PC-9 (cell line): Measurements from ENCODE around the gene VAMP4. TPM values are rescaled to one million over a fixed set of nuclear protein-coding genes. Genes with fewer than 3 reads are reported as not detected.

Experiments
- Bru-seq: library from RNA; stranded (reverse); fragments of 400-500 nt; gene quantifications from one replicate; lab custom pipeline; 2021; lab: Mats Ljungman, UMichigan
- BruChase-seq, 2 experiments: library from RNA; stranded (reverse); fragments of 400-500 nt; gene quantifications; one replicate each; lab custom pipeline; 2021; lab: Mats Ljungman, UMichigan
- BruUV-seq: library from RNA; stranded (reverse); fragments of 400-500 nt; replicated peaks from 2 replicates; lab custom pipeline; 2021; lab: Mats Ljungman, UMichigan
- CTCF ChIA-PET: fragments of 300-600 bp; sonication (Branson Sonifier 250); formaldehyde crosslinking; loops from one replicate; lab custom pipeline; 2022; ENCODE audit warnings: antibody characterized with exemption; lab: Charles Lee
- POLR2A ChIA-PET: fragments of 300-600 bp; sonication (Branson Sonifier 250); formaldehyde crosslinking; loops from one replicate; lab custom pipeline; 2022; ENCODE audit warnings: antibody characterized with exemption; ENCODE audit not compliant: unreplicated experiment; lab: Charles Lee
- DNase-seq, 2 experiments: peaks; one replicate each; pipeline versions ENCODE4 v3.0.0 to v3.0.0-alpha.2; 2015 to 2022; ENCODE audit warnings: mixed read lengths in 1 of 2
- H2AFZ ChIP-seq: fragments of 200-600 bp; sonication (generic); 2 replicates; pipeline ENCODE4 v1.8.1; 2017; ENCODE audit warnings: antibody characterized with exemption
- H3F3A ChIP-seq: fragments of 200-600 bp; sonication (generic); 2 replicates; pipeline ENCODE4 v1.8.1; 2017; ENCODE audit warnings: antibody characterized with exemption, mild to moderate bottlenecking, low read depth; ENCODE audit not compliant: insufficient read depth
- H3K27ac ChIP-seq: fragments of 200-600 bp; sonication (generic); 2 replicates; pipeline ENCODE4 v1.6.1; 2016; ENCODE audit warnings: mixed run types
- H3K27me3 ChIP-seq: fragments of 200-600 bp; sonication (generic); 2 replicates; pipeline ENCODE4 v1.6.1; 2016; ENCODE audit warnings: low read depth, mixed run types; ENCODE audit not compliant: insufficient read depth
- H3K36me3 ChIP-seq: fragments of 200-600 bp; sonication (generic); 2 replicates; pipeline ENCODE4 v1.6.1; 2016; ENCODE audit warnings: low read depth, mixed run types
- H3K4me1 ChIP-seq: fragments of 200-600 bp; sonication (generic); replicated peaks from 2 replicates; pipeline ENCODE4 v1.6.1; 2016; ENCODE audit warnings: mixed run types; ENCODE audit not compliant: insufficient read depth
- H3K4me2 ChIP-seq: fragments of 200-600 bp; sonication (generic); 2 replicates; pipeline ENCODE4 v1.6.1; 2017; ENCODE audit warnings: mixed run types
- H3K4me3 ChIP-seq: fragments of 200-600 bp; sonication (generic); 2 replicates; pipeline ENCODE4 v1.6.1; 2016; ENCODE audit warnings: mixed run types
- H3K79me2 ChIP-seq: fragments of 200-600 bp; sonication (generic); 2 replicates; pipeline ENCODE4 v1.6.1; 2017; ENCODE audit warnings: low read depth, mixed run types
- H3K9me2 ChIP-seq: fragments of 200-600 bp; sonication (generic); 2 replicates; pipeline ENCODE4 v1.8.1; 2017; ENCODE audit warnings: mild to moderate bottlenecking; ENCODE audit not compliant: insufficient read depth
- H3K9me3 ChIP-seq: fragments of 200-600 bp; sonication (generic); 2 replicates; pipeline ENCODE4 v1.8.1; 2016; ENCODE audit warnings: low read depth; ENCODE audit not compliant: insufficient read depth
- H4K20me1 ChIP-seq: fragments of 200-600 bp; sonication (generic); 2 replicates; pipeline ENCODE4 v1.8.1; 2017; ENCODE audit not compliant: insufficient read depth
- EZH2 ChIP-seq: fragments of 200-600 bp; sonication (generic); IDR thresholded peaks from 2 replicates; pipeline ENCODE4 v1.8.0; 2017; ENCODE audit warnings: antibody characterized with exemption, low read depth
- intact Hi-C: fragments of 100-400 bp; cut with micrococcal nuclease; formaldehyde crosslinking; loops from one replicate; pipeline ENCODE4 v1.10.0; 2022; ENCODE audit not compliant: unreplicated experiment
- long read RNA-seq: library from polyadenylated mRNA; stranded (forward); transcript quantifications from one replicate; pipeline ENCODE4 v2.0.0, GENCODE V29; 2022
- total RNA-seq: library from RNA; stranded (reverse); gene quantifications from 2 replicates; pipeline ENCODE4 v1.2.3, GENCODE V29; 2021
- TF ChIP-seq, protein P1 (sequence below): fragments of 200-600 bp; sonication (generic); conservative IDR thresholded peaks from 2 replicates; pipeline ENCODE4 v1.6.1; 2017; ENCODE audit warnings: mixed run types, antibody characterized with exemption, mild to moderate bottlenecking, moderate library complexity

Gene VAMP4, protein sequence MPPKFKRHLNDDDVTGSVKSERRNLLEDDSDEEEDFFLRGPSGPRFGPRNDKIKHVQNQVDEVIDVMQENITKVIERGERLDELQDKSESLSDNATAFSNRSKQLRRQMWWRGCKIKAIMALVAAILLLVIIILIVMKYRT
- total RNA-seq (5.2 and 9.8 TPM in 2 replicates), Bru-seq, nascent RNA (percentile 55 among the genes with signal in this experiment), BruChase-seq, experiment 1, labeled RNA remaining after a 2-hour chase (percentile 51 among the genes with signal in this experiment), BruChase-seq, experiment 2, labeled RNA remaining after a 6-hour chase (percentile 47 among the genes with signal in this experiment)
- long read RNA-seq, full-length matches to known transcripts = 22 of 27 reads
- long read RNA-seq, partial matches to known transcripts = 1 of 27 reads
- long read RNA-seq, other reads (novel, unspliced or antisense) = 4 of 27 reads

GRCh38 chr1:171741872-171742576, at the start of gene VAMP4:
Gene VAMP4 (minus strand): TSS chr1:171742065. CDS start chr1:171738414, 3,651 bp downstream.
- Histone ChIP-seq H3F3A (peaks cover 22% of the 10 kb centered on the region), H3K27ac (peak within 1 kb of the TSS; percentile 88), H3K9me2 (0 out of 2 replicates have a peak, but pooled peaks cover 3% of the 10 kb centered on the region), H4K20me1 (no peaks in the 10 kb centered on the region), H3K36me3 (no peaks in the 10 kb centered on the region), H3K4me3 (peak within 1 kb of the TSS; percentile 88), H3K4me2 (peak within 1 kb of the TSS; percentile 92), H3K9me3 (no peaks in the 10 kb centered on the region), H2AFZ (peak within 1 kb of the TSS; percentile 100), H3K4me1 (peaks cover 29% of the 10 kb centered on the region), H3K27me3 (no peaks in the 10 kb centered on the region), H3K79me2 (peaks cover 13% of the 10 kb centered on the region; the same call in 1 of the 2 replicates)
- peak; percentile 70 to 78 for DNase-seq
- CTCF ChIA-PET = interaction anchor here (0.6 to 1.3 kb wide), 3 partner anchors 26 to 245 kb away, joined by 3 to 13 read pairs (median 4); no protein-coding TSS in a partner anchor
- POLR2A ChIA-PET = no interaction called here
- no peak for TF ChIP-seq EZH2
- TSS peak; percentile 79 for BruUV-seq
- intact Hi-C loops = loop anchor here (1.0 kb wide), 2 partner anchors 39 to 97 kb away; partner anchors contain the start of gene METTL13

- Histone ChIP-seq H3K4me2 (no peak overlapping the region), H3F3A (no peaks in the 10 kb centered on the region), H3K4me3 (no peak overlapping the region), H3K36me3 (peaks cover 58% of the 10 kb centered on the region), H3K27me3 (no peaks in the 10 kb centered on the region), H3K27ac (no peak overlapping the region), H2AFZ (no peak overlapping the region), H3K9me2 (no peaks in the 10 kb centered on the region), H3K4me1 (no peaks in the 10 kb centered on the region), H4K20me1 (0 out of 2 replicates have a peak, but pooled peaks cover 8% of the 10 kb centered on the region), H3K9me3 (no peaks in the 10 kb centered on the region), H3K79me2 (peaks cover 7% of the 10 kb centered on the region; the same call in 1 of the 2 replicates)
- POLR2A ChIA-PET = no interaction called here
- BruUV-seq = no TSS peak
- TF ChIP-seq, protein P1, sequence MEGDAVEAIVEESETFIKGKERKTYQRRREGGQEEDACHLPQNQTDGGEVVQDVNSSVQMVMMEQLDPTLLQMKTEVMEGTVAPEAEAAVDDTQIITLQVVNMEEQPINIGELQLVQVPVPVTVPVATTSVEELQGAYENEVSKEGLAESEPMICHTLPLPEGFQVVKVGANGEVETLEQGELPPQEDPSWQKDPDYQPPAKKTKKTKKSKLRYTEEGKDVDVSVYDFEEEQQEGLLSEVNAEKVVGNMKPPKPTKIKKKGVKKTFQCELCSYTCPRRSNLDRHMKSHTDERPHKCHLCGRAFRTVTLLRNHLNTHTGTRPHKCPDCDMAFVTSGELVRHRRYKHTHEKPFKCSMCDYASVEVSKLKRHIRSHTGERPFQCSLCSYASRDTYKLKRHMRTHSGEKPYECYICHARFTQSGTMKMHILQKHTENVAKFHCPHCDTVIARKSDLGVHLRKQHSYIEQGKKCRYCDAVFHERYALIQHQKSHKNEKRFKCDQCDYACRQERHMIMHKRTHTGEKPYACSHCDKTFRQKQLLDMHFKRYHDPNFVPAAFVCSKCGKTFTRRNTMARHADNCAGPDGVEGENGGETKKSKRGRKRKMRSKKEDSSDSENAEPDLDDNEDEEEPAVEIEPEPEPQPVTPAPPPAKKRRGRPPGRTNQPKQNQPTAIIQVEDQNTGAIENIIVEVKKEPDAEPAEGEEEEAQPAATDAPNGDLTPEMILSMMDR = no peak
- TF ChIP-seq EZH2 = no peak
- intact Hi-C loops = no loop called here
- CTCF ChIA-PET = interaction anchor here (0.7 kb wide), 1 partner anchor 145 kb away, joined by 3 read pairs; no protein-coding TSS in a partner anchor
- DNase-seq = no peak
These were observed 48.5 kb upstream of the VAMP4 start for GRCh38 chr1:171790318-171790717.

DNA sequence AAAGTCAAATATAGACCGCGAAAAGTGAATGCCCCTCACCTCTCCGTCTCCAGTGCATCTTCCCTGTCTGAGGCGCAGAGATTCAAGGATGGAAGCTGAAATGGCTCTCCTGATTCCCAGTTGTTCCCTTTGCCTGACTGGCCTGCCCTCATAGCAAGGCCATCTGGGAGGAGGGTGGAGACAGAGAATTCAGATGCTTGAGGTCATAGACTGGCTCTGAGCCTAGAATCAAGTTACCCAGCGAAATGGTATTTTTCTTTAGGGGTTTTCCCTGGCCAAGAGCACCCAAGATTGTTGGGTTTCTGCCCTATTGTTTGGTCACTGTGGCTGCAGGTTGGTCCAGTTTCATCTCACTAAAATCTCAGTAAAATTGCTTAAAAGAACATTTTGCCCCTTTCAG, 46.8 kb upstream of the VAMP4 start:
- no peak overlapping the region for H2AFZ ChIP-seq
- peaks cover 24% of the 10 kb centered on the region for H3K79me2 ChIP-seq
- no peak overlapping the region for H3K27ac ChIP-seq
- TF ChIP-seq, protein P1 = no peak
- TF ChIP-seq EZH2 = no peak
- no peaks in the 10 kb centered on the region for H3K9me3 ChIP-seq
- no peak overlapping the region for H3K4me2 ChIP-seq
- intact Hi-C loops = no loop called here
- no peak overlapping the region for H3K4me3 ChIP-seq
- H3K4me1 ChIP-seq = no peaks in the 10 kb centered on the region
- CTCF ChIA-PET = no interaction called here
- no peaks in the 10 kb centered on the region for H3K27me3 ChIP-seq
- DNase-seq = no peak
- no peaks in the 10 kb centered on the region for H3F3A ChIP-seq
- peaks cover 12% of the 10 kb centered on the region; the same call in 1 of the 2 replicates for H4K20me1 ChIP-seq
- peaks cover 51% of the 10 kb centered on the region for H3K36me3 ChIP-seq
- no peaks in the 10 kb centered on the region for H3K9me2 ChIP-seq
- POLR2A ChIA-PET = no interaction called here
- BruUV-seq = no TSS peak
